WI38 (cell line): ENCODE results near the gene GUSB.
"Not testable (repeated sequence)": the region's sequence is repeated elsewhere in the genome, so short reads cannot be mapped to it uniquely, and the experiment has no call there.

ENCODE experiments used
- H3K4me3 ChIP-seq: 2 replicates; pipeline ENCODE4 v1.5.1; 2011; ENCODE audit warnings: low read depth, mild to moderate bottlenecking, control low read depth, low read length
- TF ChIP-seq, protein P1 (sequence below): IDR thresholded peaks from 2 replicates; pipeline ENCODE4 v1.5.1; 2012; ENCODE audit warnings: low read depth, mild to moderate bottlenecking, control low read depth, low read length

Gene GUSB

DNA sequence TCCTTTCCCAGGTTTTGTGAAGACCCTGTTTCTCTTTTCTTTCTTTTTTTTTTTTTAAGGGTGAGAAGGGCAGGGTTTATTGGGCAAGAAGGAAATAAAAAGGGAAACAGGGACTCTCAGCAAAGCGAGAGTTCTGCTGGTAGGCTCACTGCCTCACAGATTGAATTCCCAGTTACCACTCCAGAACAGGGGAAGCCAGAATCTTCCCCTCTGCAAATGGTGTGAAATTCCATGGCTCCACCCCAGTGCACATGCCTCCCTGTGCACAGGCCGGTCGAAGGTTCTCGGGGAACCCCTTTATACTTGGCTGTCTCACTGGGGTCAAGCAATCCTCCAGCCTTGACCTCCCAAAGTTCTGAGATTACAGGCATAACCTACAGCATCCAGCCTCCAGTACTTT lies 10.5 kb upstream of the GUSB start:
- H3K4me3 ChIP-seq, result no peak overlapping the region
- TF ChIP-seq, protein P1, sequence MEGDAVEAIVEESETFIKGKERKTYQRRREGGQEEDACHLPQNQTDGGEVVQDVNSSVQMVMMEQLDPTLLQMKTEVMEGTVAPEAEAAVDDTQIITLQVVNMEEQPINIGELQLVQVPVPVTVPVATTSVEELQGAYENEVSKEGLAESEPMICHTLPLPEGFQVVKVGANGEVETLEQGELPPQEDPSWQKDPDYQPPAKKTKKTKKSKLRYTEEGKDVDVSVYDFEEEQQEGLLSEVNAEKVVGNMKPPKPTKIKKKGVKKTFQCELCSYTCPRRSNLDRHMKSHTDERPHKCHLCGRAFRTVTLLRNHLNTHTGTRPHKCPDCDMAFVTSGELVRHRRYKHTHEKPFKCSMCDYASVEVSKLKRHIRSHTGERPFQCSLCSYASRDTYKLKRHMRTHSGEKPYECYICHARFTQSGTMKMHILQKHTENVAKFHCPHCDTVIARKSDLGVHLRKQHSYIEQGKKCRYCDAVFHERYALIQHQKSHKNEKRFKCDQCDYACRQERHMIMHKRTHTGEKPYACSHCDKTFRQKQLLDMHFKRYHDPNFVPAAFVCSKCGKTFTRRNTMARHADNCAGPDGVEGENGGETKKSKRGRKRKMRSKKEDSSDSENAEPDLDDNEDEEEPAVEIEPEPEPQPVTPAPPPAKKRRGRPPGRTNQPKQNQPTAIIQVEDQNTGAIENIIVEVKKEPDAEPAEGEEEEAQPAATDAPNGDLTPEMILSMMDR, result no peak

DNA sequence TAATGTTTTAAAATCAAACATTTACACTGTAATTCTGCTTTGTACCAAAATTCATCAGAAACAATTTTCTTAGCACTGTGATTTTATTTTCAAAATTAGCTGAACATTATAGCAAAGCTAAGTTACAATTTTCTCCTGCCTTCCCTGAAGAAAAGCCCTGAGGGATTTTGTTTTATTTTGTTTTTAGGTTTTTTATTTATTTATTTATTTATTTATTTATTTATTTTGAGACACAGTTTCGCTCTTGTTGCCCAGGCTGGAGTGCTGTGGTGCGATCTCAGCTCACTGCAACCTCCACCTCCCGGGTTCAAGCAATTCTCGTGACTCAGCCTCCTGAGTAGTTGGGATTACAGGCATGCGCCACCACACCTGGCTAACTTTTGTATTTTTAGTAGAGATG lies 9.8 kb upstream of the GUSB start:
- not testable (repeated sequence) for H3K4me3 ChIP-seq

DNA sequence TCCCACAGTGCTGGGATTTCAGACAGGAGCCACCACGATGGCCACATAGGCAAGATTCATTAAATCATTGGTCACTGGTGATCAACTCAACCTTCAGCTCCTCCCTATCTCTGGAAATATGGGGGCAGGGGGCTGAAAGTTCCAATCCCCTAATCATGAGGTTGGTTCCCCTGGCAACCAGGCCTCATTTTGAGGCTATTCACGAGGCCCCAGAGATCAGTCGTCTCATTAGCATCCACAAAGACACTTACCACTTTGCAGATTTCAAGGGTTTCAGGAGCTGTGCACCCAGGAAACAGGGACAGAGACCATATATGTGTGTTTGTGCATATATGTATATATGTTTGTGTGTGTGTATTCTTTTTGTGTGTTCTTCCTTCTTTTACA lies 7.7 kb upstream of the GUSB start:
- TF ChIP-seq, protein P1, result no peak
- H3K4me3 ChIP-seq, result no peak overlapping the region

DNA sequence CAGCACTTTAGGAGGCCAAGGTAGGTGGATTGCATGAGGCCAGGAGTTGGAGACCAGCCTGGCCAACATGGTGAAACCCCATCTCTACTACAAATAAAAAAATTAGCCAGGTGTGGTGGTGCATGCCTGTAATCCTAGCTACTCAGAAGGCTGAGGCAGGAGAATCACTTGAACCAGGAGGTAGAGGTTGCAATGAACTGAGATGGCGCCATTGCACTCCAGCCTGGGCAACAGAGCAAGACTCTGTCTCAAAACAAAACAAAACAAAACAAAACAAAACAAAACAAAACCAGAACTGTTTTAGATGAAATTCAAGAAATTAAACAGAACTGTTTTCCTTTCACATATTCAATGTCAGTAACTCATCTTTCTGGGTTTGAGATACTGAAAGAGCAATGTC lies 6.5 kb upstream of the GUSB start:
- not testable (repeated sequence) for H3K4me3 ChIP-seq

DNA sequence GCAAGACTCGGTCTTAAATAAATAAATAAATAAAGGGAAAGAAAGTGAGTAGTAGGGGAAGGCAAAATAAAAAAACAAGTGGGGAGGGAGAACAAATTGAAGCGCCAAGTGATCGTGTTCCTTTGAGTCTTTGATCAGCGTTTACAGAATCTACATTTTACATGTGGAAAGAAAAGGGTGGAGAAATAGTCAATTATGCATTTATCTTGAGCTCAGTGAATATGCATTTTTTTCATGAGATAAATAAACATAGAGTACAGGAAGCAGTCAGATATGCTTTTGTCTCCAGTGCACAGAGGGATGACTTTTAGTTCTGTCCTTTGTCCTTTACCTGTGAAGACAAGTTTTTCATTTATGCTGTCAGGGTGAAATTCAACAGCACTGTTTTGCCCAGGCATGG lies 6.1 kb upstream of the GUSB start:
- TF ChIP-seq, protein P1, result no peak
- no peak overlapping the region for H3K4me3 ChIP-seq

DNA sequence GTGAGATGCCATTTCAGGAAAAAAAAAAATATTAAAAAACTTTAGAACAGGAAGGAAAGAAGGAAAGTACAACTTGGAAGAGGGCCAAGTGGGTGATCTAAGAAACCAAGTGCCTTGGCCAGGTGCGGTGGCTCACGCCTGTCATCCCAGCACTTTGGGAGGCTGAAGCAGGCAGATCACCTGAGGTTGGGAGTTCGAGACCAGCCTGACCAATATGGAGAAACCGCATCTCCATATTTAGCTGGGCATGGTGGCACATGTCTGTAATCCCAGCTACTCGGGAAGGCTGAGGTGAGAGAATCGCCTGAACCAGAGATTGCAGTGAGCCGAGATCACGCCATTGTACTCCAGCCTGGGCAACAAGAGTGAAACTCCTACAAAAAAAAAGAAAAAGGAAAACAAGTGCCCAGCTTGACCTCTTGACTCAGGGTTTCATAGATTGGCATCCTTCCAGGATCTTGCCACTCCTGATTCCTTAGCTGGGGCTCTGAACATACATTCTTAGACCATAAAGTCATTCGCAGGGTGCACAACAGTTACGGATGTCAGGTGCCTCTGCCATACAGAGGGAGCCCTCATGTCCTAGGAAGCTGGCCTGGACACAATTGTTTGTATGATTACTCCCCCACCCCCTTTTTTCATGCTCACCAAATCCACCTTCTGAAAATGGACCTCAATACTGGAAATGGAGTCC lies 2.1 kb upstream of the GUSB start:
- no peak overlapping the region for H3K4me3 ChIP-seq
- TF ChIP-seq, protein P1, result no peak

DNA sequence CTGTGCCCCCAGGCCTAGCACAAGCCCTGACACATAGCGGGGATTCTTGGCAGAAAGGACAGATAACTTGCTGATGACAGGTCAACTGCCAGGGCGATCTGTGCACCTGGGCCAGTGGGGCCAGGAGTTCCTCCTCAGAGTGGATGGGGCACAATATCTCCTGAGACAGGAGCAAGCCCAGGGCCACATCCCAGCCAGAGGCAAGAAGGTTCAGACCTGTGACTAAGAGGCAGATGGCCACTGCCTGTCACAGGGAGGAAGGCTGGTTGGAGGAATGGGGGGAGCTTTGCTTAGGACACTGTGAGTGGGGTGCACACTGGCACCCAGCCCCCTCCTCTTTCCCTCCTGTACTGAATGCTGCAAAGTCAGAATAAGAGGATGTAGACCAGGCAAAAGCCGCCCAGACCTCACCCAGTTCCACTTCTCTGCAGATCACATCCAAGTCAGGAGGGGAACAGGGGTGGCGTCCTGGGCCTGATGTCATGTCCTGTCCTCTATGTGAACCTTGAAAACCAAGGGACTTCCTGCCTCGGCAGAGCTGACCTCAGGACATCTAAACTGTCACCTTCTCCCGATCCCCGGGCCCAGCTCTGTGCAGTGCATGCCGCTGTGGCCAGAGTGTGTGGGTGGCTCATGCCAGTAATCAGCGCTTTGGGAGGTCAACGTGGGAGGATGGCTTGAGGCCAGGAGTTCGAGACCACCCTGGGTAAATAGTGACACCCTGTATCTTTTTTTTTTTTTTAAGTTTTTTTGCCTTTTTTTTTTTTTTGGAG lies 1.3 kb downstream of the GUSB start:
- TF ChIP-seq, protein P1, result no peak
- H3K4me3 ChIP-seq, result peak overlapping the region; percentile 84

DNA sequence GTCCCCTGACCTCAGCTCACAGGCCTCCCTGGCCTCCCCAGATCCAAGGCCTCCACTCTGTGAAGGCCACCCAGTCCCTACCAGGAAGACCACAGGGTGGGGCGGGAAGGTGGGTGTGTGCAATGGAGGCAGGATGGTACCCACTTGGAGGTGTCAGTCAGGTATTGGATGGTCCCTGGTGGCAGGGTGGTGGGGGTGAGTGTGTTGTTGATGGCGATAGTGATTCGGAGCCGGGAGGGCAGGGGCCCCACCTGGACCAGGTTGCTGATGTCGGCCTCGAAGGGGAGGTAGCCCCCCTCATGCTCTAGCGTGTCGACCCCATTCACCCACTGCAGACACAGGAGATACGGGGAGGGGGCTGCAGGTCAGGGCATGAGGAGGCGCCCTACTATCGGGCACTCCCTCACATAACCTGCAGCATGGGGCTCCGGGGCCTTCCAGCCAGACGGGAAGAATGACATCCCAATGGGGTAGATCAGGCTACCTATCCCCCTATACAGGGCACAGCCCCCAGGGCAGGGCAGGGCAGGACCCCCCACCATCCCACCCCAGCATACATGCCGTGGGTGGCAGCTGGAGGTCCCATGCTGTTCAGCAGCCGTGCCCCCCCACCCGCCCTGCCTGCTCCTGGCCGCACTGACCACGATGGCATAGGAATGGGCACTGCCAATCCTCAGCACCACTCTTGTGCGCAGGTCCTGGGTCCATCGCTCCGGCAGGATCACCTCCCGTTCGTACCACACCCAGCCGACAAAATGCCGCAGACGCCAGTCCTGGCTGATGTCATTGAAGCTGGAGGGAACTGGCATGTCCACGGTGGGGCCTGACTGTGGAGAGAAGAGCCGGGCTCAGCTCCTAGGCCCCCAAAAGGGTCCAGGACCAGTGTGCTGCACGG lies 2.2 kb downstream of the GUSB start:
- H3K4me3 ChIP-seq, result no peak overlapping the region
- TF ChIP-seq, protein P1, result no peak
